Fibroblast of skin of abdomen (primary cell): ENCODE measurements around the gene AHCYL2.
A peak's percentile ranks its signal among the peaks of the same experiment; 100 is the strongest.
"Not testable (repeated sequence)": the region's sequence is repeated elsewhere in the genome, so short reads cannot be mapped to it uniquely, and the experiment has no call there.

Source experiments
- DNase-seq: peaks from one replicate; pipeline ENCODE4 v3.0.0-alpha.2; 2013

AHCYL2 gene

DNA sequence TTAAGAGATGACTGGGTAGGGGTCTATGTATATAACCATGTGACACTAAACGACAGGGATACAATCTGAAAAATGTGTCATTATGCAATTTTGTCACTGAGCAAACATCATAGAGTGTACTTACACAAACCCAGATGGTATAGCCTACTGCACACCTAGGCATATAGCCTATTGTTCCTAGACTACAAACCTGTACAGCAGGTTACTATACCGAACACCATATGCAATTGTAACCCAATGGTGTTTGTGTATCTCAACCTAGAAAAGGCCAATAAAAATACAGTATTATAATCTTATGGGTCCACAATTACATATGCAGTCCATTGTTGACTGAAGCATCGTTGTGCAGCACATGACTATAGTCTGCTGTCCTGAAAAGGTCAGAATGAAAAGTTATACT lies 232.3 kb downstream of the AHCYL2 start:
- DNase-seq, result no peak

DNA sequence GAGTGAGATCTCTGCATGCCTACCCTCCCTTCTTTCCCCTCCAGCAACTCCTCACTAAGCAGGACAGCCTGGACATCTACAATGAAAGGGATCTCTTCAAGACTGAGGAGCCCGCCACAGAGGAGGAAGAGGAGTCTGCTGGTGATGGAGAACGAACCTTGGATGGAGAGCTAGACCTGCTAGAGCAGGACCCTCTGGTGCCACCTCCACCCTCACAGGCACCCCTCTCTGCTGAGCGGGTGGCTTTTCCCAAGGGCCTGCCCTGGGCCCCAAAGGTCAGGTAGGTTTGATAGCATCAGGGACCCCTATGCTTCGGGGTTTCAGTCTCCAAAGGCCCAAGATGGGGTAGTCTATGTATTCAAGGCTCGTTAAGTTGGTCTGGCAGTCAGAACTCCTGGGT lies 233.3 kb downstream of the AHCYL2 start:
- no peak for DNase-seq

DNA sequence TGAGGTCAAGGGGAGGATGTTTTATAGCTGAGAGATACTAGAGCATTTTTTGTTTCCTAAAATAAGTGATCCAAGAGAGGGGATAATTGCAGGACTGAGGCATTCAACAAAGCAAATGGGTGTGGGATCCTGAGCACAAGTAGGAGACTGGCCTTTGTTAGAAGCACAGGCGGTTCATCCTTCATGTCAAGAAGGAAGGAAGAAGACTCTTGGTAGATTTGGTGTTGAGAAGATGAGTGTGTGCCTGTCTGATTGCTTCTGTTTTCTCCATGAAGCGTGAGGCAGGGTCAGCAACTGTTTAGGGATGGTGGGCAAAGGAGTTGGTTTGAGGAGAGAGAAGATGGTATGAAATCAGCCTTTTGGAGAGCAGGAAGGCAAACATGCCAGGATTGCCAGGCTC lies 237.0 kb downstream of the AHCYL2 start:
- no peak for DNase-seq

DNA sequence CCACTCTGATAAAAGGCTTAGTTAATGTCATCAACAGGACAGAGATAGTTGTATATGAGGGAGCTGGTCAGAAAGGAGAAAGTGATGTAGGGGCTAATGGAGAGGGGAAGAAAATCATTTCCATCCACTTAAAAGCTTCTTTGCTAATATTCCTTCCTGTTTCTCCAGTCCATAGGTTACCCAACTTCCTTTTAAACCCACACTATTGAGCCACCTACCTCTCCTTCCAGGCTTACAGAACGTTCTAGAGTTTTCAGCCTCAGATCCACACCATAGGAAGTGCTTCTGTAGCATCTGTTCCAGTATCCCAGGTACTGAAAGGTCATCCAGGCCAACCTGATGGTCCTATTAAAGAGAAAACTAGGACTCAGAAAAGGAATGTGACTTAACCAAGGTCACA lies 237.6 kb downstream of the AHCYL2 start:
- no peak for DNase-seq

DNA sequence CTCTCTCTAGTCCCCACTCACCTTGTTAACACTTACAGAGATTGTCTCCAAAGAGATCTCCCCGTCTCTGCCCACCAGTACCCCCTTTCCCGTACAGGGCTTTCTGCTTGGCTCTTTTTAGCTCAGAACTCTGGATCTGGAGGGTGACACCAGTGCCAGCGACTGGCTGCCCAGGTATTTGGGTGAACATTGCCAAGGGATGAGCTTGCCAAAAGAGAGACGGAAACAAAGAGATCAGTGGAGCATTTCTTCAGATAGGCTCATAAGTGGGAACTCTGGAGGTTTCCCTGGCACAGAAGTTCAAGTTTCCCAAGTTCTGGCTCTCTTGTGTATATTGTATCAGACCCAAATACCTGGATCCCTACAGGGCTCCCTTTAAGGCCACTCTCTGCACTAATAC lies 239.4 kb downstream of the AHCYL2 start:
- DNase-seq, result no peak

DNA sequence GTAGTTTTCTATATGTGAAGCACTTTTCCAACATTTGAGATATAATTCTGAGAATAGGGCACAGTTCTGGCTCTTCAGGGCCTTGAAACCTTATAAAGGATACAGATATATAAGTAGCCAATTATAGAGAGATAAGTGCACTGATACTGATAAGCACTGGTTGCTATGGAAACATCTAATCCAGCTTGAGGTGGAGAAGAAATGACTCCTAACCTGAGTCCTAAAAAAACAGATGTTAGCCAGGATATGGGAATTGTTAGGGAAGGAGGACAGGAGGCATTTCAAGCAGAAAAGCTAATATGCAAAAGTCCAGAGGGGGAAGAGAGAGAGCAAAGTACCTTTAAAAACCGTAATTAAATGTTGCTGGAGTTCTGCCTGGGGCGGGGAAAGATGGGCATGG lies 240.2 kb downstream of the AHCYL2 start:
- DNase-seq, result no peak

DNA sequence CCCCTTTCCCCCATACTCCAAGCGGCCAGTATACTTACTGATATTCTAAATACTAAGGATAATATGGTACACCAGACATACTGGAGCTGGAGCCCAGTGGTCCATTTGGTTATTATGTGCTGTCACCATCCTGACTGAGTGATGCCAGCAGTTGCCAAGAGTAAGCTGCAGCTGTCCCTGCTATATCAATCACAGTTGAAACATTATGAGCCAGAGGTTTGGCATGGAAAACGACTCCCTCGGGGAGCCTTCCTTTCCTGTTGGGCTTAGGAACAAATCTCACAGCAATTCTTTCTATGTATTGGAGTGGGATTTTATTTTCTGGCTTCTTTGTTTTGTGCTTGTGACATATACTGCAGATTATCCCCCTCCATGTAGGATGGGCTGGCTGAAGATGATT lies 242.0 kb downstream of the AHCYL2 start:
- DNase-seq, result peak; percentile 12

DNA sequence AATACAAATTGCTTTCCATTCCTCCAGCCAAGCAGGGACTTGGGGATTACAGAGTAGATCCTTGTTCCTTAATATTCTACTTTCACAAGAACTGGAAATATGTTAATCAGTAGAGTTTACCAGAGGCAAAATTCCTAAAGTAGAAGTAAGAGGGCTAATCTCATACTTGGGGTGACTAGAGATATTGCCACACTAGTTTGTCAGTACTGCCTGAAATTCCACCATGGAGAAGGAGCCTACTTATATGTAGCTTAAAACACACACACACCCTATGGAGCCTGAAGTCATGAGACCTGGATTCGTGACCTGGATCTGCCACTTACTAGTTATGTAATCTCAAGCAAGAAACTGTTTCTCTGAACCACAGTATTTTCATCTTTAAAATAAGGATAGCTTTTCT lies 243.3 kb downstream of the AHCYL2 start:
- peak; percentile 42 for DNase-seq

DNA sequence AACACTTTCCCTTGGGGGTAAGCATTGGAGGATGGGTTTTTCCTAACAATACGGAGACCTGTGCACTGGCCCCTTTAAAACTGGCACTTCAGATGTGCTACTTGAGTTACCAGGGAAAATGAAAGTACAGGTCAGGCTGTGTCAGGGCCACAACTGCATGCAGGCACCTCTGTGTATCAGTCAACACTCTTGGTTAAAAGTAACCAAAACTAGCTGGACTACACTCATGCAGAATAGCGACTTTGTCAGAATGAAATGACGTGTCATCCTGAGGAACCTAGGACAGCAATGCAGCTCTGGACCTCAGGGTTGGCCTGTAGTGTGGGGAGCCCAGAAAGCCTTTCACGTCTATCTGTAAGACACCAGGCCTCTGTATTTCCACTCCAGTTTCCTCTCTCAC lies 243.7 kb downstream of the AHCYL2 start:
- DNase-seq, result no peak

DNA sequence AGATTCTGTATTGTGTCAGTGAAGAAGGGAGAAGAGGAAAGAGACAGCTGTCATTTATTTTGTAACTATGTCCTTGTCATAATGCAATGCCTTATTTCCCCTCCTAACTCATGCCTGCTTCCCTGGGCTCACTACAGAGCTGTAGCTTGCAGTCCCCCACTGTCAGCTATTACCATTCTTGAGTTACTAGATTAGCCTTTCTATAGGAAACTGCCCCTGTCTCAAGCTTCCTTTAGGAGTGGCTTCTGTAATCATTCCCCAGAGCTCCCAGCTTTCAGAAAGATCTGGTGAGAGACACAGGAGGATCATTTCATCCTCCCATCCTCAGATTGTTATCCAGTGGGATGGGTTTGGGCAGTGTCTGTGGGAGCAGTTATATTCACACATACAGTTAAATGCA lies 245.1 kb downstream of the AHCYL2 start:
- DNase-seq, result no peak

DNA sequence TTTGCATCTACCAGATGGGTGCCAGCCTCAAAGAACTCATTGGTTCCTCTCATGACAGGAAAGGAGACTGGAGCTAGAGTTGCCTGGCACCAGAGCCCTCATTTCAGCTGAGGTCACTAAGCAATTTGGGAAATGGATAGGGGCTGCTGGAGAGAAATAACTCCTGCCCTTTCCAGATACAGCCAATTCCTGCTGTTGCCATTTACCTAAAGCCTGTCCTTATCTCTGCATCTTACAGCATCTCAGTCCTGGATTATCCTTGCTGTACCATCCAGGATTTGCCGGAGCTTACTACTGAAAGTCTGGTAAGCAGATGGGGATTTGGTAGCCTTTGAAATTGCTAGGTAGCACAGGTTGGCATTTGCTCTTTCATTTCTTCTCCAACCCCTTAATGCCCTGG lies 245.6 kb downstream of the AHCYL2 start:
- no peak for DNase-seq

DNA sequence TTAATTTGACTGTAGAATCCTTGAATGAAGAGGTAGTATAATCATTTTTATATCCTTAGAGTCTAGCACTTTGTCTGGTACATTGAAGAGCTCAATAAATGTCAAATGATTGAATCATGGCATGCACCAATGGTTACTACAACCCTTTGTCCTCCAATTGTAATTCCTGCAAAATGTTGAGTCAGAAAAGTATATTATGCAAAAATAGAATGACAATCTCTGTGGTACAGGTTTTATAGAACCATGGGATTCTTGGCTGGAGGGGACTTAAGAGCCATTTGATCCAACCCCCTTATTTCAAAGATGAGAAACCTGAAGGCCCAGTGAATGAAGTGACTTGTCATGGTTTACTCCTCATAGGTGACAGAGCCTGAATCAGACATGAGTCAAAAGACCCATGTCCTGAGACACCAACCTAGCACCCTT lies 246.6 kb downstream of the AHCYL2 start:
- no peak for DNase-seq

DNA sequence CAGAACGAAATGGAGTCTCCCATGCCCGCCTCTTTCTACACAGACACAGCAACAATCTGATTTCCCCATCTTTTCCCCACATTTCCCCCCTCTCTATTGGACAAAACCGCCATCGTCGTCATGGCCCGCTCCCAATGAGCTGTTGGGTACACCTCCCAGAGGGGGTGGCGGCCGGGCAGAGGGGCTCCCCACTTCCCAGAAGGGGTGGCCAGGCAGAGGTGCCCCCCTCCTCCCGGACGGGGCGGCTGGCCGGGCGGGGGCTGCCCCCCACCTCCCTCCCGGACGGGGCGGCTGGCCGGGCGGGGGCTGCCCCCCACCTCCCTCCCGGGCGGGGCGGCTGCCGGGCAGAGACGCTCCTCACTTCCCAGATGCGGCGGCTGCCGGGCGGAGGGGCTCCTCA lies 251.1 kb downstream of the AHCYL2 start:
- DNase-seq, result not testable (repeated sequence)

DNA sequence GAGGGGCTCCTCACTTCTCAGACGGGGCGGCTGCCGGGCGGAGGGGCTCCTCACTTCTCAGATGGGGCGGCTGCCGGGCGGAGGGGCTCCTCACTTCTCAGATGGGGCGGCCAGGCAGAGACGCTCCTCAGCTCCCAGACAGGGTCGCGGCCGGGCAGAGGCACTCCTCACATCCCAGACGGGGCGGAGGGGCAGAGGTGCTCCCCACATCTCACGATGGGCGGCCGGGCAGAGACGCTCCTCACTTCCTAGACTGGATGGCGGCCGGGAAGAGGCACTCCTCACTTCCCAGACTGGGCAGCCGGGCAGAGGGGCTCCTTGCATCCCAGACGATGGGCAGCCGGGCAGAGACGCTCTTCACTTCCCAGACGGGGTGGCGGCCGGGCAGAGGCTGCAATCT lies 251.6 kb downstream of the AHCYL2 start:
- DNase-seq, result not testable (repeated sequence)
